B cell (primary cell): Measurements from ENCODE around the gene AOPEP. TPM values are rescaled to one million over a fixed set of nuclear protein-coding genes. Genes with fewer than 3 reads are reported as not detected.

ENCODE experiments used
- ATAC-seq: fragments of 200-7000 bp; cut with Tn5 transposase; one replicate; pipeline ENCODE4 v1.10.0; 2021; ENCODE audit warnings: low read depth, mild to moderate bottlenecking, moderate number of reproducible peaks, moderate library complexity
- CTCF ChIA-PET: fragments of 350-600 bp; sonication (Branson Sonifier 250); formaldehyde crosslinking; loops from one replicate; lab custom pipeline; 2021; ENCODE audit warnings: antibody characterized with exemption, inconsistent platforms; lab: Charles Lee
- POLR2A ChIA-PET: fragments of 350-600 bp; sonication (Branson Sonifier 250); formaldehyde crosslinking; loops from one replicate; lab custom pipeline; 2021; ENCODE audit warnings: antibody characterized with exemption; lab: Charles Lee
- DNase-seq: peaks from one replicate; pipeline ENCODE4 v3.0.0; 2013
- H2AFZ ChIP-seq: 2 replicates; pipeline ENCODE4 v1.6.1; 2012; ENCODE audit warnings: mild to moderate bottlenecking, low read depth, low read length; ENCODE audit not compliant: insufficient read depth, poor library complexity, severe bottlenecking
- H3K27ac ChIP-seq, 2 donors: 1 replicate in 1 of 2; 2 replicates in 1 of 2; pipeline ENCODE4 v1.5.1; 2012 to 2013; ENCODE audit warnings: low read length in 2 of 2, mild to moderate bottlenecking in 2 of 2, moderate library complexity in 1 of 2
- H3K27me3 ChIP-seq, 4 experiments: fragments of 200-600 bp in 1 of 4; sonication (generic) in 1 of 4; replicated peaks in 1 of 4; 1 replicate in 2 of 4; 2 replicates in 2 of 4; pipeline versions ENCODE4 v1.6.1 to v1.7.0; 2013 to 2016; ENCODE audit warnings: low read length in 3 of 4, mild to moderate bottlenecking in 2 of 4, mixed read lengths in 1 of 4, moderate library complexity in 1 of 4; ENCODE audit not compliant: insufficient read depth in 4 of 4, control insufficient read depth in 3 of 4; ENCODE audit errors: control extremely low read depth in 1 of 4
- H3K36me3 ChIP-seq, 2 experiments: replicated peaks in 1 of 2; 1 replicate in 1 of 2; 2 replicates in 1 of 2; pipeline versions ENCODE4 v1.6.1 to v1.7.1; 2013; ENCODE audit warnings: low read length in 1 of 2; ENCODE audit not compliant: insufficient read depth in 2 of 2, control insufficient read depth in 1 of 2; ENCODE audit errors: control extremely low read depth in 1 of 2, extremely low read depth in 1 of 2
- H3K4me1 ChIP-seq, 2 donors: fragments of 200-600 bp in 1 of 2; sonication (generic) in 1 of 2; 1 replicate in 1 of 2; 2 replicates in 1 of 2; pipeline versions ENCODE4 v1.5.1 to v1.6.1; 2013 to 2017; ENCODE audit warnings: low read length in 2 of 2; ENCODE audit not compliant: control insufficient read depth in 2 of 2, insufficient read depth in 2 of 2
- H3K4me2 ChIP-seq: replicated peaks from 2 replicates; pipeline ENCODE3; 2012; ENCODE audit warnings: mild to moderate bottlenecking, low read depth, low read length; ENCODE audit not compliant: poor library complexity, severe bottlenecking
- H3K4me3 ChIP-seq, 5 experiments: fragments of 200-600 bp in 1 of 5; sonication (generic) in 1 of 5; 1 replicate in 3 of 5; 2 replicates in 2 of 5; pipeline versions ENCODE4 v1.5.1 to v1.7.0; 2011 to 2016; ENCODE audit warnings: low read length in 4 of 5, mild to moderate bottlenecking in 4 of 5, low read depth in 2 of 5, control low read depth in 1 of 5, moderate library complexity in 1 of 5; ENCODE audit not compliant: insufficient read depth in 1 of 5; ENCODE audit errors: control extremely low read depth in 1 of 5, extremely low read depth in 1 of 5
- H3K79me2 ChIP-seq: fragments of 200-600 bp; sonication (generic); one replicate; pipeline ENCODE4 v1.6.0; 2016; ENCODE audit warnings: low read length; ENCODE audit not compliant: control insufficient read depth, insufficient read depth
- H3K9ac ChIP-seq: fragments of 200-600 bp; sonication (generic); 2 replicates; pipeline ENCODE4 v1.6.1; 2017; ENCODE audit warnings: mild to moderate bottlenecking, low read length, moderate library complexity
- H3K9me3 ChIP-seq, 3 donors: one replicate each; pipeline versions ENCODE4 v1.6.1 to v1.7.1; 2013; ENCODE audit warnings: low read length in 2 of 3; ENCODE audit not compliant: control insufficient read depth in 2 of 3, insufficient read depth in 1 of 3; ENCODE audit errors: control extremely low read depth in 1 of 3
- H4K20me1 ChIP-seq: 2 replicates; pipeline ENCODE4 v1.6.0; 2012; ENCODE audit warnings: mild to moderate bottlenecking, low read length; ENCODE audit not compliant: insufficient read depth, control insufficient read depth, poor library complexity, severe bottlenecking
- H3K27ac Mint-ChIP-seq: one replicate; pipeline ENCODE4 v1.8.0; 2021; ENCODE audit warnings: mixed read lengths
- H3K27me3 Mint-ChIP-seq: one replicate; pipeline ENCODE4 v1.8.0; 2021; ENCODE audit warnings: mixed read lengths
- H3K4me1 Mint-ChIP-seq: one replicate; pipeline ENCODE4 v1.8.0; 2021; ENCODE audit warnings: mixed read lengths
- H3K4me3 Mint-ChIP-seq: one replicate; pipeline ENCODE4 v1.8.0; 2021; ENCODE audit warnings: mixed read lengths
- H3K9me3 Mint-ChIP-seq: one replicate; pipeline ENCODE4 v1.8.0; 2022; ENCODE audit warnings: mixed read lengths; ENCODE audit not compliant: insufficient read depth
- EZH2 ChIP-seq: IDR thresholded peaks from 2 replicates; pipeline ENCODE4 v1.6.1; 2012; ENCODE audit warnings: borderline replicate concordance, low read depth, mild to moderate bottlenecking, moderate library complexity, low read length; ENCODE audit not compliant: insufficient read depth, poor library complexity, severe bottlenecking
- WGBS: methylation state at CpG from one replicate; pipeline ENCODE4 v1.1.5; 2013; ENCODE audit warnings: missing lambda C conversion rate; ENCODE audit not compliant: insufficient coverage; 5-methylcytosine and 5-hydroxymethylcytosine counted together
- intact Hi-C: fragments of 100-400 bp; cut with micrococcal nuclease; formaldehyde crosslinking; loops from one replicate; pipeline ENCODE4 v1.10.0; 2022
- polyA plus RNA-seq: library from polyadenylated mRNA; depleted of rRNA; stranded (reverse); fragments of >200 nt; gene quantifications from 2 replicates; pipeline ENCODE4 v1.2.3, GENCODE V29; 2012
- total RNA-seq, 2 donors: library from RNA; stranded (reverse); fragments of 120-200 nt in 1 of 2; gene quantifications; 1 replicate in 1 of 2; 2 replicates in 1 of 2; pipeline versions ENCODE4 v1.2.3 to v1.2.4, GENCODE V29; 2013 to 2022
- TF ChIP-seq, protein P1 (sequence below): fragments of 200-600 bp; IDR thresholded peaks from one replicate; pipeline ENCODE4 v1.8.0; 2022; ENCODE audit warnings: antibody characterized with exemption, mild to moderate bottlenecking

AOPEP gene
- total and polyA plus RNA-seq, 2 donors (not counting 1 experiment from before 2014, with no cell fraction given), result 5.1 to 35.8 TPM

DNA sequence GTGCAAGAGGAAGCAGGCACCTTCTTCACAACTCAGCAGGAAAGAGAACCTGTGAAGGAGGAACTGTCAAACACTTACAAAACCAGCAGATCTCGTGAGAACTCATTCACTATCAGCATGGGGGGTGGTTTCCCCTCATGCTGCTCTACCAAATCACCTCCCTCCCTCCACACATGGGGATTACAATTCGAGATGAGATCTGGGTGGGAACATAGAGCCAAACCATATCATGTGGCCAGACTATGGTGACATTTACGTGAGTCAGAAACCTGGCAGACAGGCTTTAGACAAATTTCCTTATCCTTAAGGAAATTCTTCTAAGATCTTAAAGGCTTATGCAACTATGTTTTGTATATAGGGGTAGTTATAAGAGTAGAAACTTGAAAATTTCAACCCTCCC, 8.7 kb upstream of the AOPEP start:
- ChIA-PET CTCF (interaction anchor here (0.6 kb wide), 1 partner anchor 116 kb away, joined by 3 read pairs; no protein-coding TSS in a partner anchor), POLR2A (no interaction called here)
- no peaks in the 10 kb centered on the region for H3K27me3 ChIP-seq
- H3K4me2 ChIP-seq, result no peak overlapping the region
- H3K4me1 ChIP-seq, result no peaks in the 10 kb centered on the region
- no peak for TF ChIP-seq EZH2
- TF ChIP-seq, protein P1, sequence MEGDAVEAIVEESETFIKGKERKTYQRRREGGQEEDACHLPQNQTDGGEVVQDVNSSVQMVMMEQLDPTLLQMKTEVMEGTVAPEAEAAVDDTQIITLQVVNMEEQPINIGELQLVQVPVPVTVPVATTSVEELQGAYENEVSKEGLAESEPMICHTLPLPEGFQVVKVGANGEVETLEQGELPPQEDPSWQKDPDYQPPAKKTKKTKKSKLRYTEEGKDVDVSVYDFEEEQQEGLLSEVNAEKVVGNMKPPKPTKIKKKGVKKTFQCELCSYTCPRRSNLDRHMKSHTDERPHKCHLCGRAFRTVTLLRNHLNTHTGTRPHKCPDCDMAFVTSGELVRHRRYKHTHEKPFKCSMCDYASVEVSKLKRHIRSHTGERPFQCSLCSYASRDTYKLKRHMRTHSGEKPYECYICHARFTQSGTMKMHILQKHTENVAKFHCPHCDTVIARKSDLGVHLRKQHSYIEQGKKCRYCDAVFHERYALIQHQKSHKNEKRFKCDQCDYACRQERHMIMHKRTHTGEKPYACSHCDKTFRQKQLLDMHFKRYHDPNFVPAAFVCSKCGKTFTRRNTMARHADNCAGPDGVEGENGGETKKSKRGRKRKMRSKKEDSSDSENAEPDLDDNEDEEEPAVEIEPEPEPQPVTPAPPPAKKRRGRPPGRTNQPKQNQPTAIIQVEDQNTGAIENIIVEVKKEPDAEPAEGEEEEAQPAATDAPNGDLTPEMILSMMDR, result no peak
- no peak overlapping the region for H3K9ac ChIP-seq
- H3K4me3 Mint-ChIP-seq, result no peak overlapping the region
- no peak for DNase-seq
- WGBS, result no CpG with 5 or more reads among the region's 3 CpGs
- no peak overlapping the region for H3K27ac Mint-ChIP-seq
- ATAC-seq, result no peak
- H4K20me1 ChIP-seq, result no peaks in the 10 kb centered on the region
- no peaks in the 10 kb centered on the region for H3K36me3 ChIP-seq
- H3K9me3 Mint-ChIP-seq, result peaks cover 5% of the 10 kb centered on the region
- no peak overlapping the region for H3K27ac ChIP-seq
- H3K4me1 Mint-ChIP-seq, result no peaks in the 10 kb centered on the region
- H3K79me2 ChIP-seq, result no peaks in the 10 kb centered on the region
- no peak overlapping the region for H2AFZ ChIP-seq
- H3K27me3 Mint-ChIP-seq, result peaks cover 29% of the 10 kb centered on the region
- H3K4me3 ChIP-seq, result no peak overlapping the region
- intact Hi-C loops, result no loop called here
- H3K9me3 ChIP-seq, result peaks cover 0 to 4% (median 3%) of the 10 kb centered on the region in 3 donors

DNA sequence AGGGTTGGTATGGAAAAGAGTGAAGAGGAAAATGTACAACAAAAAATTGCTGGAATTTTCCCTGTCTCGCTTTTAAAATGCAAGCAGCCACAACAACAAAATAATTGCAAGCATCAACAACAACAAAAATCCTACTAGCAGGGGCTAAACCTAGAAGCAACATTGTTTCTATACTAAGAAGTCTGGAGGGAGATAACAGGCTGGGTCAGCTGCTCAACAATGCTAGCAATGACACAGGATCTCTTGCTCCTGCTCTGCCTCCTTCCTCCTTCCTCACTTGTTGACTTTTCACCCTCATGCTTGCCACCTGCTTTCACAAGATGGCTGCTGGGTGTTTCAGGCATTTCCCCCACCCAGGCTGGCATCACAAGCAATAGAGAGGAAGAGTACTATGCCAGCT, 7.6 kb upstream of the AOPEP start:
- no peak overlapping the region for H3K27ac ChIP-seq
- H3K9ac ChIP-seq, result no peak overlapping the region
- TF ChIP-seq, protein P1, result no peak
- no peak for TF ChIP-seq EZH2
- no peaks in the 10 kb centered on the region for H3K27me3 ChIP-seq
- CTCF ChIA-PET, result no interaction called here
- H3K4me2 ChIP-seq, result no peak overlapping the region
- H3K4me3 ChIP-seq, result no peak overlapping the region
- peaks cover 0 to 4% (median 3%) of the 10 kb centered on the region in 3 donors for H3K9me3 ChIP-seq
- intact Hi-C loops, result no loop called here
- POLR2A ChIA-PET, result no interaction called here
- no peak for DNase-seq
- H3K4me1 ChIP-seq, result no peaks in the 10 kb centered on the region
- no peak overlapping the region for H3K27ac Mint-ChIP-seq
- no peaks in the 10 kb centered on the region for H3K36me3 ChIP-seq
- H4K20me1 ChIP-seq, result no peaks in the 10 kb centered on the region
- no CpG with 5 or more reads among the region's 1 CpG for WGBS
- H3K9me3 Mint-ChIP-seq, result peaks cover 5% of the 10 kb centered on the region
- H3K4me3 Mint-ChIP-seq, result no peak overlapping the region
- ATAC-seq, result no peak
- H3K27me3 Mint-ChIP-seq, result peaks cover 20% of the 10 kb centered on the region
- H3K79me2 ChIP-seq, result no peaks in the 10 kb centered on the region
- no peak overlapping the region for H2AFZ ChIP-seq
- H3K4me1 Mint-ChIP-seq, result no peaks in the 10 kb centered on the region
